GM06990 (cell line): ENCODE data around the gene CCNK.

ENCODE experiments used
- DNase-seq: peaks from one replicate; pipeline ENCODE4 v3.0.0-alpha.2; 2011; ENCODE audit not compliant: insufficient read length; ENCODE audit errors: extremely low read depth
- H3K27me3 ChIP-seq: replicated peaks from 2 replicates; pipeline ENCODE4 v1.6.0; 2011; ENCODE audit warnings: low read length; ENCODE audit not compliant: control insufficient read depth, insufficient read depth
- H3K36me3 ChIP-seq: 2 replicates; pipeline ENCODE4 v1.5.1; 2011; ENCODE audit warnings: low read length; ENCODE audit not compliant: control insufficient read depth, insufficient read depth
- H3K4me3 ChIP-seq: replicated peaks from 2 replicates; pipeline ENCODE4 v1.5.1; 2011; ENCODE audit warnings: low read depth, mild to moderate bottlenecking, control low read depth, low read length
- TF ChIP-seq, protein P1 (sequence below): IDR thresholded peaks from 2 replicates; pipeline ENCODE4 v1.5.1; 2011; ENCODE audit warnings: low read length, control low read depth, mild to moderate bottlenecking, inconsistent platforms; ENCODE audit not compliant: insufficient read depth, poor library complexity, severe bottlenecking

Gene CCNK

DNA sequence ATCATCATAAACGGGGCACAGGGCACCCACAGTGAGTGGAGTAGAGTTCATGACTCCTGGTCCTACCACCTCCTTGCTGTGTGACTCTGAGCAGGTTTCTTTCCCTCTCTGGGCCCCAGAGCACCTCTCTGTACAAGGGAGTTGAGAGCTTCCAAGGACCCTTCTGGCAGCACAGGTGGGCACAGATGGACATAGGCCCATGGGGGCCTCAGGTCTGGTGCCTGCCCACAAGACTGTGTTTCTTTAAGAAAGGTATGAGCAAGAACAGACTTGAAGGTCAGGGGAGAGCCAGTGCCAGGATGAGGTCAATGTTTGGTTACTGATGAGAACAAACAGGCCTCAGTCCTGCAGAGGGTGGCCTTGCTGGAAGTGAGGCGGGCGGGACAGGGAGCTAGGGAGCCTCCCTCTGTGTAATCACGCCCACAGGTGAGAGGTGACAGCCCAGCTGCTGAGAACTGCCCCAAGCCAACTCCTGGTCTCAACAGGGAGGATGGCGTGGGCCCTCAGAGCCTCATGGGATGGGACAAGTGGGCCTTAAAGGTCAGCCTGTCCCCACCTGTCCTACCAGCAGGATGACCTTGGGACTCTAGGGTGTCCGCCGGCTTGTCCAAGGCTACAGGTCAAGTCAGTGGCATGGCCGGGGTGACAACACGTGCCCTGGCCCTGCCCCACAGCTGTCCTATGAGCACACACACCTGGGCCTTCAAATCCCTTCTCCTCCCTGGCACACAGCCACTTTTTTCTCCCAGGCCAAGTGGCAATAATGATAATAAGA, 73.7 kb downstream of the CCNK start:
- TF ChIP-seq, protein P1, sequence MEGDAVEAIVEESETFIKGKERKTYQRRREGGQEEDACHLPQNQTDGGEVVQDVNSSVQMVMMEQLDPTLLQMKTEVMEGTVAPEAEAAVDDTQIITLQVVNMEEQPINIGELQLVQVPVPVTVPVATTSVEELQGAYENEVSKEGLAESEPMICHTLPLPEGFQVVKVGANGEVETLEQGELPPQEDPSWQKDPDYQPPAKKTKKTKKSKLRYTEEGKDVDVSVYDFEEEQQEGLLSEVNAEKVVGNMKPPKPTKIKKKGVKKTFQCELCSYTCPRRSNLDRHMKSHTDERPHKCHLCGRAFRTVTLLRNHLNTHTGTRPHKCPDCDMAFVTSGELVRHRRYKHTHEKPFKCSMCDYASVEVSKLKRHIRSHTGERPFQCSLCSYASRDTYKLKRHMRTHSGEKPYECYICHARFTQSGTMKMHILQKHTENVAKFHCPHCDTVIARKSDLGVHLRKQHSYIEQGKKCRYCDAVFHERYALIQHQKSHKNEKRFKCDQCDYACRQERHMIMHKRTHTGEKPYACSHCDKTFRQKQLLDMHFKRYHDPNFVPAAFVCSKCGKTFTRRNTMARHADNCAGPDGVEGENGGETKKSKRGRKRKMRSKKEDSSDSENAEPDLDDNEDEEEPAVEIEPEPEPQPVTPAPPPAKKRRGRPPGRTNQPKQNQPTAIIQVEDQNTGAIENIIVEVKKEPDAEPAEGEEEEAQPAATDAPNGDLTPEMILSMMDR = no peak
- Histone ChIP-seq H3K36me3 (no peaks in the 10 kb centered on the region), H3K27me3 (no peaks in the 10 kb centered on the region; the same call in 1 of the 2 replicates), H3K4me3 (no peak overlapping the region)
- no peak for DNase-seq

- Histone ChIP-seq H3K27me3 (no peaks in the 10 kb centered on the region; the same call in 1 of the 2 replicates), H3K4me3 (no peak overlapping the region)
- TF ChIP-seq, protein P1 = no peak
Measured at GRCh38 chr14:99556134-99556791, 75.1 kb downstream of the CCNK start.

GRCh38 chr14:99559286-99559990, 78.2 kb downstream of the CCNK start:
- no peak for DNase-seq
- no peaks in the 10 kb centered on the region for H3K36me3 ChIP-seq
- no peaks in the 10 kb centered on the region; the same call in 1 of the 2 replicates for H3K27me3 ChIP-seq
- H3K4me3 ChIP-seq = no peak overlapping the region
- TF ChIP-seq, protein P1 = no peak

More at GRCh38 chr14:99556134-99556791, 75.1 kb downstream of the CCNK start:
- no peaks in the 10 kb centered on the region for H3K36me3 ChIP-seq
- no peak for DNase-seq

DNA sequence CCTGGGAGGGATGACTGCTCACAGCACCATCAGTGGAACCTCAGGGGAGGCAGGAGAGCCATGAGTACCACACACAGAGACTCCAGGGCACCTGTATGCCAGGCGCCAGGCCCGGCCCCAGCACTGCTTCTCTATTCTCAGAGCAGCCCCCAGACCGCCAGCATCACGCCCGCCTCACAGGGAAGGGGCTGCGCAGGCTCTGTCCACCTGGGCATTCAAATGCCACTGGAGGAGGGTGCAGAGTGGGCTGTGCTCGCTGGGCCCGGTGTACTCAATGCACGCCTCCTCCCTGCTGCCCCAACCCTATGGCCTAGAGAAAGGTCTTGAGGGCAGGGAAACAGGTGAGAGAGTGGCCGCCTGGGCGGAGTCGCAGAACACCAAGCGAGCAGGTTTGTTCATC, 79.2 kb downstream of the CCNK start:
- TF ChIP-seq, protein P1 = no peak
- no peaks in the 10 kb centered on the region; the same call in 1 of the 2 replicates for H3K27me3 ChIP-seq
- H3K4me3 ChIP-seq = no peak overlapping the region
- no peak for DNase-seq
- no peaks in the 10 kb centered on the region for H3K36me3 ChIP-seq

DNA sequence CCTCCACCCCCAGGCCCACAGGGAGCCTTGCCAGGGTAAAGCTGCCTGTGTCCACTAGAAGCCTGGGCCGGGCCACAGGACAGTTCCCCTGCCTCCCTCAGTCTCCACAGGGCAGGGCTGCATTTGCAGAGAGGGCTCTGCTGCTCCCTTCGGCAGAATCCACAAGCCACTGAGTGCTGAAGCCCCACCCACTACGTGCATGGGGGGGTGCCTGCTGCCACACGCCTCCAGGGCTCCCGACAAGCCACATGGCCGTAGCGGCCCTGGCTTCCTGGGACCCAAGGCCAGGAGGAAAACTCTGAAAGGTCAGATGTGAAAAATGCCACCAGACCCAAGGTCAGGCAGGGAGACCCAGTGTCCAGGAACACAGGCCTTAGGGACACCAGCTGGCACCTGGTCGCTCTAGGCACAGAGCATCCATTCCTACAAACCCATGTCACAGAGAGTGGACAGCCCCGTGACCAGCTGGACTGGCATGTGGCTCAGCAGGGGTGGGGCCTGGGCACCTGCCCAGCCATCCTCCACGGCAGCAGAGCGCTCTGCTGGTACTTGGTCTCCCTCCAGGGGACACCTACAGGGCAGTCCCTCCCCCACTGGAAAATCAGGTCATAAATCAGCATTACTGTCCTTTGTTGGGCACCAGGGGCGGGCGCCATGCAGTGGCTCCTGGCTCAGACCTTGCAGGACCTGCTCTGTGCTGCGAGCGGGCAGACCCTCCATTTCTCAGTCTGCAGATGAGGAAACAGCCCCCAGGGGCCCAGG, 79.9 kb downstream of the CCNK start:
- TF ChIP-seq, protein P1 = no peak
- Histone ChIP-seq H3K27me3 (no peaks in the 10 kb centered on the region; the same call in 1 of the 2 replicates), H3K36me3 (no peaks in the 10 kb centered on the region), H3K4me3 (no peak overlapping the region)
- no peak for DNase-seq
